Measurements from ENCODE around the gene PCBP3.

Gene PCBP3

DNA sequence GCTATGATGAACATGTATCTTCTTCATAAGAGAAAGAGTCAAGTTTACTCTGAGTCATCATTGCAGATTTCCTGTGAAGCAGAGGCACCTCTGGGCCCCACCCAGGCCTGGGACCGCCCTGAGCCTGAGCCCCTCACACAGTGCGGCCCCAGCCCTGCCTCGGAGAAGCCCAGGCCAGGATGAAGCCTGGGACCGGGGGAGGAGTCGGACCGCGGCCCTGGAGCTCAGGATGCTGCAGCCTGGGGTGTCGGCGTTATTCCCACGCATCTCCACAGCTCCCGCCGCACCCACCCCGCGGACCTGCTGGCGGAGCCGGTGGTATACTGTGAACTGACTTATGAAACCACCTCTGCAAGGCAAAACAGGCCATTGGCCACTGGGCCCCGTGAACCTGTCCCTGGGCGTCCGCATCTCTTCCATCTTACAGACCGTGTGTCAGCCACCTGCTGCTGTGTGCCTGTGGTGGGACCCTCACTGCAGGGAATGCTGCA is 335.7 kb downstream of the PCBP3 start:
- Mint-ChIP-seq H3K4me1 (peaks cover 45% of the 10 kb centered on the region), H3K9me3 (no peaks in the 10 kb centered on the region), H3K4me3 (no peak overlapping the region), H3K27me3 (peaks cover 54% of the 10 kb centered on the region), H3K27ac (no peak overlapping the region)
- DNase-seq = no peak
- ATAC-seq = peak; percentile 31

DNA sequence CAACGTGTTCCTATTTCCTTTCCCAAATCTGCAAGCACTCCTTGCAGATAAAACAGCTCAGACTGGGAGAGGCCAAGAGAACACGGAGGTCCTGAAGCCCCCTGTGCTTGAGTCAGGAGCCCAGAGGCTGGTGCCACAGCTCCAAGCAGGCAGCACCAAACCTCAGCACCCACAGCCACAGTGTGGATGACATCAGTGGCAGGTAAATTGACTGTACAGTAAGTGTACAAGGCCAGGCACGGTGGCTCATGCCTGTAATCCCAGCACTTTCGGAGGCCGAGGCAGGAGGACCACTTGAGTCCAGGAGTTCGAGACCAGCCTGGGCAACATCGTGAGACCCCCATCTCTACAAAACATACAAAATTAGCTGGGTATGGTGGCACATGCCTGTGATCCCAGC is 336.1 kb downstream of the PCBP3 start:
- DNase-seq = no peak
- H3K4me3 Mint-ChIP-seq = no peak overlapping the region
- ATAC-seq = peak; percentile 57
- no peaks in the 10 kb centered on the region for H3K9me3 Mint-ChIP-seq
- no peak overlapping the region for H3K27ac Mint-ChIP-seq
- H3K27me3 Mint-ChIP-seq = peaks cover 54% of the 10 kb centered on the region
- peaks cover 44% of the 10 kb centered on the region for H3K4me1 Mint-ChIP-seq

DNA sequence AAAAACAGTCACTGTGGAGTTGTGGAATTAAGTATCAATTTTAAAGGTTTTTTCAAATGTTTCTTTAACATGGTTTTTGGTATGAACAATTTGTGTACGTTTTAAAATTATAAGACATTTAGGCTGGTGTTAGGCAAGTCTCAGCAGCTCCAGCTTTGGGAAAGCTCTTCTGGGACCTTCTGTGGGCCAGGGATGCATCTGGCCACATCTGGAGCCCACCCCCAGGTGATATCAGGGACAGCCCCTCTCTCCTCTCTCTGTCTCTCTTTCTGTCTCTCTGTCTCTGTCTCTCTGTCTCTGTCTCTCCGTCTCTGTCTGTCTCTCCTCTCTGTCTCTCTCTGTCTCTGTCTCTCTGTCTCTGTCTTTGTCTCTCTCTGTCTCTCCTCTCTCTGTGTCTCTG is 336.7 kb downstream of the PCBP3 start:
- H3K4me3 Mint-ChIP-seq = no peak overlapping the region
- peaks cover 54% of the 10 kb centered on the region for H3K27me3 Mint-ChIP-seq
- ATAC-seq (no peak), DNase-seq (no peak)
- peaks cover 44% of the 10 kb centered on the region for H3K4me1 Mint-ChIP-seq
- no peaks in the 10 kb centered on the region for H3K9me3 Mint-ChIP-seq
- H3K27ac Mint-ChIP-seq = no peak overlapping the region

DNA sequence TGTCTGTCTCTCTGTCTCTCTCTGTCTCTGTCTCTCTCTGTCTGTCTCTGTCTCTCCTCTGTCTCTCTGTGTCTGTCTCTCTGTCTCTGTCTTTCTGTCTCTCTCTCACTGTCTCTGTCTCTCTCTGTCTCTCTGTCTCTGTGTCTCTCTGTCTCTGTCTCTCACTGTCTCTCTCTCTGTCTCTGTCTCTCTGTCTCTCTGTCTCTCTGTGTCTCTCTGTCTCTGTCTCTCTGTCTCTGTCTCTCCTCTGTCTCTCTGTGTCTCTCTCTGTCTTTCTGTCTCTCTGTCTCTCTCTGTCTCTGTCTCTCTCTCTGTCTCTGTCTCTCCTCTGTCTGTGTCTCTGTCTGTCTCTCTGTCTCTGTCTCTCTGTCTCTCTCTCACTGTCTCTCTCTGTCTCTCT is 337.2 kb downstream of the PCBP3 start:
- ATAC-seq = no peak
- H3K9me3 Mint-ChIP-seq = no peaks in the 10 kb centered on the region
- H3K27ac Mint-ChIP-seq = no peak overlapping the region
- no peak for DNase-seq
- H3K4me3 Mint-ChIP-seq = no peak overlapping the region
- H3K27me3 Mint-ChIP-seq = peaks cover 53% of the 10 kb centered on the region
- H3K4me1 Mint-ChIP-seq = peaks cover 40% of the 10 kb centered on the region

DNA sequence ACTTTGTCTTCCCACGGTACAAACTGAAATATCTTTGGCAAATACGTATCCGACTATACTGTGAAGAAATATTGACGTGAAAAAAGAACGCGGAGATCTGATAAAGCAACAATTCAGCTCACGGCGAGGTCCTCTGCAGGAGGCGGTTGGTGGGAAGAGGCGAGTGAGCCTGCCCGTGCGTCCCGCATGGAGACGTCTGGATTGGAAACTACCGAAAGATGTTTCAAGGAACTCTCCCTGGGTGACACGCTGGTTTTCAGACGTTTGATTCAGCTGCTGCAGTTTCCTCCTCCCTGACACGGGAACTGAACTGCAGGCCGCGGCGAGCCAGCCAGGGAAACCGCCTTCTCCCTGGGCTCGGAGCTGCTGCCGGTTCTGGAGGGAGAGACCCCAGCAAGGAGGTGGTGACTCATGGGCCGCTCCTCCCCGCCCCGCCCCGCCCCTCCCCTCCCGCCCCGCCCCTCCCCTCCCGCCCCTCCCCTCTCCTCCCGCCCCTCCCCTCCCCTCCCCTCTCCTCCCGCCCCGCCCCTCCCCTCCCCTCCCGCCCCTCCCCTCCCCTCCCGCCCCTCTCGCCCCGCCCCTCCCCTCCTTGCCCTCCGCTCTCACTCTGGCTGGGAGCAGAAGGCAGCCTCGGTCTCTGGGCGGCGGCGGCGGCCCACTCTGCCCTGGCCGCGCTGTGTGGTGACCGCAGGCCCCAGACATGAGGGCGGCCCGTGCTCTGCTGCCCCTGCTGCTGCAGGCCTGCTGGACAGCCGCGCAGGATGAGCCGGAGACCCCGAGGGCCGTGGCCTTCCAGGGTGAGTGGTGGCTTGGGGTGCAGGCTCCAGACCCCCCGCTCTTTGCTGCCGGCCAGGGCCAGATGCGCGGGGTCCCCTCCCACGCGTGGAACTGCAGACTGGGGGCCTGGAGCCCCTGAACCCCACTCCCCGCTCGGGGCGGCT is 337.9 kb downstream of the PCBP3 start, which contains the start of gene COL6A1:
Gene COL6A1 (plus strand): TSS at position 620 of the 941 bp plus-strand sequence. CDS start 81 bp downstream, at position 701.
- DNase-seq = peak; percentile 60 to 72
- peaks cover 33% of the 10 kb centered on the region for H3K4me1 Mint-ChIP-seq
- H3K9me3 Mint-ChIP-seq = no peaks in the 10 kb centered on the region
- no peak within 1 kb of the TSS for H3K27ac Mint-ChIP-seq
- H3K4me3 Mint-ChIP-seq = peak within 1 kb of the TSS; percentile 62 to 66
- ATAC-seq = peak; percentile 49
- peaks cover 45% of the 10 kb centered on the region for H3K27me3 Mint-ChIP-seq

DNA sequence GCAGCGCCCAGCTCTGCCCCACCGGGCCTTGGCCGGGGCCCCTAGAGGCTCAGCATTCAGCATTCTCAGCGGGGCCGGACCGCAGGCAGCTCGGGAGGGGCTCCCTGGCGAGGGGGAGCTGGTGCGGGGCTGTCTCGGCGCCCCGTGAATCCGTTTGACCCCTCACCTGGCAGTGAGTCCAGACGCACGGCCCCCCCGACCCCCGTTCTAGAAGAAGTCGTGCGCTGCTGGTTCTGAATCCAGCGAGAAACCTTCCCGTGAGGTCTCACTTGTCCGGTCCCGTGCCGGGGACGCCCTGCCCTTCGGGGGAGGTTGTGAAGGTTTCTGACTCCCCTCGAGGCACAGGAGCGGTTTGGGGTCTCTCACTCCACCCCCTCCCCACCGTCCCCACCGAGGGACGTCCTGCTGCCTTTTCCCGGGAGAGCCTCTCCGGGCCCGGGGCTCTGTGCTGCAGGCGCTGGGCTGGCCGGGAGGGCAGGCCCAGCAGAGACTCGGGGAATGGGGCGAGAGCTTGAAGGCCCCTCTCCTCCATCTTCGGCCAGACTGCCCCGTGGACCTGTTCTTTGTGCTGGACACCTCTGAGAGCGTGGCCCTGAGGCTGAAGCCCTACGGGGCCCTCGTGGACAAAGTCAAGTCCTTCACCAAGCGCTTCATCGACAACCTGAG is 338.7 kb downstream of the PCBP3 start:
- ATAC-seq = peak; percentile 31
- DNase-seq = no peak
- Mint-ChIP-seq H3K4me3 (peak overlapping the region; percentile 62 to 66), H3K9me3 (no peaks in the 10 kb centered on the region), H3K27ac (no peak overlapping the region), H3K27me3 (peaks cover 37% of the 10 kb centered on the region), H3K4me1 (peaks cover 30% of the 10 kb centered on the region)

DNA sequence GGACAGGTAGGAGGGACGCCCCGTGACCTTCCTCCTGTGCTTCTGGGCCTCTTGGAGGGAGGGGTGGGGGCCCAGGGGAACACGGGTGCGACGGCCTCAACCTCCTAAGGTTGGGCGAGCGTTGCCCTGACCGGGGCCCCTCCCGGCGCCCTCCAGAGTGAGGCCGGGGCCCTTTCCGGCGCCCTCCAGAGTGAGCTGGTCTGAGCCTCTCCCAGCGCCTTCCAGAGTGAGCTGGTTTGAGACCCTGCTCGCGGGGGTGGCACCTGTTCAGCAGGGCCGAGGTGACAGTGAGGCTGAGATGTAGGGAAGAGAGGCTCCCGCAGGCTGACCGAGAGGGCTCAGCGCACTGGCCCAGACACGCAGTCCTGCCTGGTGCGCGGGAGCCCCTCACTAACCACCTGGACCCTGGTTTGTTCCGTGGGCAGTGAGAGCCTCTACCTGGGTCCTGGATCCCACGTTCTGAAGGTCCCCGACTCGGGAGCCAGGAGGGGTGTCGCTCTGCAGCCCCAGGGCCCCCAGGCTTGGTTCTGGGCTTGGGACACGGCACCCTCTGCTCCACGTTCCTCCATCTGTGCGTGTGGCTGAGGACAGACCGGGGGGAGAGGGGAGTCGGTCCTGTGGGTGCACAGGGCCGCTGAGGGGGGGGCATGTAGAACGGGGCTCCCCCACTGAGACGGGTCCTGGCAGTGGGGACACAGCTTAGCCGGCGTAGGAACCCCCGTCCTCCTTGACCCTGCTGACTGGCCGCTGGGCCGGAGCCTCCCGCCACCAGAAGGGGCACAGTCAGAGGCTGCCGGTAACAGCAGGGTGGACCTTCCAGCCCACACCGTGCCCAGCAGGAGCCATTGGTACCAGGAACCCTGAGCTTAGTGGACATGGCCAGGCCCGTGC is 339.5 kb downstream of the PCBP3 start:
- peaks cover 30% of the 10 kb centered on the region for H3K4me1 Mint-ChIP-seq
- no peaks in the 10 kb centered on the region for H3K9me3 Mint-ChIP-seq
- H3K27me3 Mint-ChIP-seq = peaks cover 34% of the 10 kb centered on the region
- H3K27ac Mint-ChIP-seq = no peak overlapping the region
- peak overlapping the region; percentile 62 to 66 for H3K4me3 Mint-ChIP-seq
- DNase-seq (no peak), ATAC-seq (no peak)

DNA sequence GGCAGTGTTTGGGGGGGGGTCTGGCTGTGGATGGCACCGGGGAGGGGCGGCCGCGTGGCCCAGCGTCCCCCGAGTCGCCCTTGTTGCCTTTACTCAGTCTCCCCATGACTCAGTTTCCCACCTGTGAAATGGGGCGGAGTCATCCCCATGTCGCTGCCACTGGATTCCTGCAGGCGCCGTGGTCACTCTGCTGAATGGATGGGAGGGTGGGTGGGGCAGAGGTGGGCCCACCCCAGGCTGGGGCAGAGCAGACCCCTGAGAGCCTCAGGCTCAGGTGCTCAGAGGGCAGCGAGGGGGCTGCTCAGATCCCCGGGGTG is 340.1 kb downstream of the PCBP3 start:
- Mint-ChIP-seq H3K9me3 (no peaks in the 10 kb centered on the region), H3K4me3 (no peak overlapping the region), H3K27me3 (peaks cover 28% of the 10 kb centered on the region), H3K4me1 (peaks cover 24% of the 10 kb centered on the region), H3K27ac (no peak overlapping the region)
- no peak for DNase-seq
- ATAC-seq = no peak

DNA sequence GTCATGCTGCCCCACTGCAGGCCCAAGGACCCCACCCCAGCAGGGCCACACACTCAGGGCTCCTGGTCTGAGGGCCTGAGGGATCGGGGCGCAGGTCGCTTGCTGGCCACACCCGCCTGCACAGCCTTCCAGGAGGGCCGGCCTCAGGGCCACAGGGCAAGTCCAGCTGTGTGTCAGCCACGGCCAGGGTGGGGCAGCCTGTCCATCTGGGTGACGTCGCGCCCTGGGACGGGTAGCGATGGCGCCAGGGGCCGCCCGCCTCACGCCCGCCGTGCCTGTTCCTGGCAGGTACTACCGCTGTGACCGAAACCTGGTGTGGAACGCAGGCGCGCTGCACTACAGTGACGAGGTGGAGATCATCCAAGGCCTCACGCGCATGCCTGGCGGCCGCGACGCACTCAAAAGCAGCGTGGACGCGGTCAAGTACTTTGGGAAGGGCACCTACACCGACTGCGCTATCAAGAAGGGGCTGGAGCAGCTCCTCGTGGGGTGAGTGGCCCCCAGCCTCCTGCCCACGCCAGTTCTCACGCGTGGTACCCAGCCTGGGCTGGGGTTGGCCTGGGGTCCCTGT is 340.5 kb downstream of the PCBP3 start:
- Mint-ChIP-seq H3K4me3 (no peak overlapping the region), H3K27ac (no peak overlapping the region), H3K27me3 (peaks cover 27% of the 10 kb centered on the region), H3K9me3 (no peaks in the 10 kb centered on the region), H3K4me1 (peaks cover 19% of the 10 kb centered on the region)
- no peak for DNase-seq
- ATAC-seq = no peak

DNA sequence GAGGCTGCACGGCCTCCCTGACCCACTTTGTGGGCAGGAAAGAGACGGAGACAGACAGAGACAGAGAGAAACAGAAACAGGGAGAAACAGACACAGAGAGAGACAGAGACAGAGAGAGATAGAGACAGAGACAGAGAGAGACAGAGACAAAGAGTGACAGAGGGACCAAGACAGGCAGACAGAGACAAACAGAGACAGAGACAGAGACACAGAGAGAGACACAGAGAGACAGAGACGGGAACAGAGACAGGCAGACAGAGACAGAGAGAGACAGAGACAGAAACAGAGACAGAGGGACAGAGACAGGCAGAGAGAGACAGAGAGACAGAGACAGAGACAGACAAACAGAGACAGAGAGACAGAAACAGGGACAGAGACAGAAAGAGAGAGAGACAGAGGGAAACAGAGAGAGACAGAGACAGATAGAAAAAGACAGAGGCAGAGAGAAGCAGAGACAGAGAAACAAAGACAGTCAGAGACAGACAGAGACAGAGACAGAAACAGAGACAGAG is 341.1 kb downstream of the PCBP3 start:
- Mint-ChIP-seq H3K4me1 (peaks cover 13% of the 10 kb centered on the region), H3K9me3 (no peaks in the 10 kb centered on the region), H3K27ac (peak overlapping the region in 1 of 2 donors; percentile 47), H3K27me3 (peaks cover 27% of the 10 kb centered on the region), H3K4me3 (no peak overlapping the region)
- ATAC-seq = no peak
- no peak for DNase-seq

DNA sequence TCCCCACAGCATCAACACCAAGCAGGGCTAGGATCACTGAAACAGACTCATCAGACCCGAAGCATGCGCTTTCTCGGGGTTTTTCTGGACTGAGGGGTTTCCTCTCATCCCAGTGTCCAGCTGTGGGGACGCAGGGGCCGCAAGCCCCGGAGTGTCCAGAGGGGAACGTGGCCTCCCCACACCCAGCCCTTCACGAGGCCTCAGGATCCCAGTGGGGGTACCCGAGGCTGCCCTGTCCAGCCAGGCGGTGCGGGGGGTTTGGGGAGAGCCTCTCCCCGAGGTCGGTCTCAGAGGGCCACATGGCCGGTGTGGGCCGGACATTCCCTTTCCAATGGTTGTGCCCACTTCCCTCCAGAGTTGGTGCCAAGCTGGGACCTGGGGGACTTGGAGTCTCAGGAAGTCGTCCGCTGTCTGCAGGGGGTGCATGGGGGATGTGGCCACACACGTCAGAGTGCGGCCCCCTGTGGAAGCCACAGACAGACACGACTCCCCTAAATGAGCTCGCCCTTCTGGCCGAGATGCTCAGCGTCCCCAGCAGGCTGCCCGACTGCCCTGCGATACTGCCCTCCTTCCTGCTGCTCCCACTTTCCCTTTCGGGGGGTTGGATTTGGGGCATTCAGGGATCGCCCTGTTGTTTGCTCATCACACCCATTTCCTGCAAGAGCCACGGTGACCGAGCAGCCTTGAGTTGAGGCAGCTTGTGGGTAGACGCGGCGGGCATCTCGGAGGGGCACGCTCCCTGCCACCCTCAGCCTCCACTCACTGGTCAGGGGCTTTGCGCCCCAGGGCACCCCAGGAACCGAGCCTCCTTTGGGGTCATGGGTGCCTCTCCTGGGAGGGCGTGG is 342.2 kb downstream of the PCBP3 start:
- H3K4me1 Mint-ChIP-seq = peaks cover 11% of the 10 kb centered on the region
- DNase-seq = no peak
- no peak overlapping the region for H3K4me3 Mint-ChIP-seq

DNA sequence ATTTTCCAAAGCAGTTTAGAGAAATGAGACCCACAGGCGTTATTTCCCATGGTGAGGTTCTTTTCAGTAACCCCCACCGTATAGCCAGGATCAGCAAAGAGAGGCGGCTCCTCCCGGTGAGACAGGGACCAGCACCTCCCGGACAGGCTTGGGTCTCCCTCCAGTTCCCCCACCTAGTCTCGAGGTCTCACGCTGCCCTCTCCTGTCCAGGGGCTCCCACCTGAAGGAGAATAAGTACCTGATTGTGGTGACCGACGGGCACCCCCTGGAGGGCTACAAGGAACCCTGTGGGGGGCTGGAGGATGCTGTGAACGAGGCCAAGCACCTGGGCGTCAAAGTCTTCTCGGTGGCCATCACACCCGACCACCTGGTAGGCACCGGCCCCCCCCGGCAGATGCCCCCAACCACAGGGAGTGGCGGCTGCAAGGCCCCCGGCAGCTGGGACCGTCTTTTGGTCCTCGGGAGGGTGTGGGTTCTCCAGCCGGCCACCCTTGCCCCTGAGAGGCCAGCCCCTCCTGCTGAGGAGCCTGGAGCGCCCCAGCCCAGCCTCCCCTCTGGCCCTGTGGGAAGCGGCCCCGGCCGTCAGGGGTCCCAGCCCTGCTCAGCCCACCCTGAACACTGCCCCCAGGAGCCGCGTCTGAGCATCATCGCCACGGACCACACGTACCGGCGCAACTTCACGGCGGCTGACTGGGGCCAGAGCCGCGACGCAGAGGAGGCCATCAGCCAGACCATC is 343.0 kb downstream of the PCBP3 start:
- Mint-ChIP-seq H3K27ac (peak overlapping the region in 1 of 2 donors; percentile 30), H3K27me3 (peaks cover 27% of the 10 kb centered on the region), H3K9me3 (no peaks in the 10 kb centered on the region), H3K4me1 (peaks cover 11% of the 10 kb centered on the region), H3K4me3 (no peak overlapping the region)
- DNase-seq = no peak
- ATAC-seq = no peak

More for the DNA sequence above, 342.2 kb downstream of the PCBP3 start:
- H3K9me3 Mint-ChIP-seq = no peaks in the 10 kb centered on the region
- no peak for ATAC-seq
- peaks cover 27% of the 10 kb centered on the region for H3K27me3 Mint-ChIP-seq
- no peak overlapping the region for H3K27ac Mint-ChIP-seq

DNA sequence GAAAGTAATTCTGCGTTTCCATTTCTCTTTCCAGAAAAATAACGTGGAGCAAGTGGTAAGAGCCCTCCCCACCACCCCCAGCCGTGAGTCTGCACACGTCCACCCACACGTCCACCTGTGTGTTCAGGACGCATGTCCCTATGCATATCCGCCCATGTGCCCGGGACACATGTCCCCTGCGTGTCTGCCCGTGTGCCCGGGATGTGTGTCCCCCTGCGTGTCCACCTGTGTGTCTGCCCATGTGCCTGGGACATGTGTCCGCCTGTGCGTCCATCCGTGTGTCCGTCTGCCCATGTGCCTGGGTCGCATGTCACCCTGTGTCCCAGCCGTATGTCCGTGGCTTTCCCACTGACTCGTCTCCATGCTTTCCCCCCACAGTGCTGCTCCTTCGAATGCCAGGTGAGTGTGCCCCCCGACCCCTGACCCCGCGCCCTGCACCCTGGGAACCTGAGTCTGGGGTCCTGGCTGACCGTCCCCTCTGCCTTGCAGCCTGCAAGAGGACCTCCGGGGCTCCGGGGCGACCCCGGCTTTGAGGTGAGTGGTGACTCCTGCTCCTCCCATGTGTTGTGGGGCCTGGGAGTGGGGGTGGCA is 343.7 kb downstream of the PCBP3 start:
- Mint-ChIP-seq H3K4me1 (peaks cover 11% of the 10 kb centered on the region), H3K9me3 (no peaks in the 10 kb centered on the region), H3K4me3 (no peak overlapping the region), H3K27me3 (peaks cover 26% of the 10 kb centered on the region), H3K27ac (no peak overlapping the region)
- DNase-seq = no peak
- no peak for ATAC-seq

Measured in stimulated activated naive CD8-positive, alpha-beta T cell treated with anti-CD3 and anti-CD28 coated beads, Interleukin-15, amount 100 ng/mL, for 72 hours (primary cell).